Measurements from ENCODE around the gene MED26. TPM values are rescaled to one million over a fixed set of nuclear protein-coding genes. Genes with fewer than 3 reads are reported as not detected.

MED26 gene
- total RNA-seq, 1 experiment from 2014 or later = 8.8 TPM

DNA sequence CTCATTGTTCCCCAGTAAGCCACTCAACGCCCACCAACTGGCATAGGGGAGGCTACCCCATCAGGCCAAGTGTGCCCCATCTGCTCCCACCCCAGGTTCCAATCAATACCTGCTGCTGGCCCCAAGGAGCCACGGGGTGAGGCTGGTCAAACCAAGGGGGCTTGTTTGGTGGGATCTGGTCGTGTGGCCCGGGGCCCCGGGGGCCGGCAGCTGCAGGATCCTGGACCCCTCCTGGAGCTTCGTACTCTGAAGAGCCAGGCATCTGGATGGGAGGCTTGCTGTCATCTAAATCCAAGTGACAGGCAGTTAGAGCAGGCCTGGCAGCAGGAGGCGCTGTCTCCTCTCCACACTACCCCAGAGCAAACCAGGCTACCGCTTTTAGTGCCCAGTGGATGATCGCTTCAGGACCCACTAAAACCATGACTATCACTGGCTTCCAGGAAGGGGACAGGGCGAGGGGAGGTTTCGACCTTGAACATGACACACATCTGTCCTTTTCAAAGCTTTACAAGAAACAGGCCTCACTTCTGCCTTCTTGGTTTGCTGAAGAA, 100.0 kb downstream of the MED26 start:
- intact Hi-C loops (cut with micrococcal nuclease; ENCODE audit: unreplicated experiment) = no loop called here

GRCh38 chr19:16527334-16527935, 100.6 kb downstream of the MED26 start:
- Histone ChIP-seq H3K27ac (ENCODE audit: low read length) (no peak overlapping the region), H3K4me1 (ENCODE audit: control insufficient read depth, insufficient read depth, low read length) (no peaks in the 10 kb centered on the region), H3K27me3 (ENCODE audit: control insufficient read depth, insufficient read depth, low read length) (no peaks in the 10 kb centered on the region), H3K9me3 (ENCODE audit: control insufficient read depth, insufficient read depth, low read depth, low read length) (no peaks in the 10 kb centered on the region), H3K4me3 (ENCODE audit: low read depth in 2 of 2, low read length in 2 of 2) (no peak overlapping the region), H3K36me3 (ENCODE audit: control insufficient read depth, insufficient read depth, low read length) (peaks cover 3% of the 10 kb centered on the region; the same call in 1 of the 2 replicates)
- no peak for ATAC-seq
- no TSS peak for BruUV-seq (replicated peaks)
- TF ChIP-seq, protein P1, sequence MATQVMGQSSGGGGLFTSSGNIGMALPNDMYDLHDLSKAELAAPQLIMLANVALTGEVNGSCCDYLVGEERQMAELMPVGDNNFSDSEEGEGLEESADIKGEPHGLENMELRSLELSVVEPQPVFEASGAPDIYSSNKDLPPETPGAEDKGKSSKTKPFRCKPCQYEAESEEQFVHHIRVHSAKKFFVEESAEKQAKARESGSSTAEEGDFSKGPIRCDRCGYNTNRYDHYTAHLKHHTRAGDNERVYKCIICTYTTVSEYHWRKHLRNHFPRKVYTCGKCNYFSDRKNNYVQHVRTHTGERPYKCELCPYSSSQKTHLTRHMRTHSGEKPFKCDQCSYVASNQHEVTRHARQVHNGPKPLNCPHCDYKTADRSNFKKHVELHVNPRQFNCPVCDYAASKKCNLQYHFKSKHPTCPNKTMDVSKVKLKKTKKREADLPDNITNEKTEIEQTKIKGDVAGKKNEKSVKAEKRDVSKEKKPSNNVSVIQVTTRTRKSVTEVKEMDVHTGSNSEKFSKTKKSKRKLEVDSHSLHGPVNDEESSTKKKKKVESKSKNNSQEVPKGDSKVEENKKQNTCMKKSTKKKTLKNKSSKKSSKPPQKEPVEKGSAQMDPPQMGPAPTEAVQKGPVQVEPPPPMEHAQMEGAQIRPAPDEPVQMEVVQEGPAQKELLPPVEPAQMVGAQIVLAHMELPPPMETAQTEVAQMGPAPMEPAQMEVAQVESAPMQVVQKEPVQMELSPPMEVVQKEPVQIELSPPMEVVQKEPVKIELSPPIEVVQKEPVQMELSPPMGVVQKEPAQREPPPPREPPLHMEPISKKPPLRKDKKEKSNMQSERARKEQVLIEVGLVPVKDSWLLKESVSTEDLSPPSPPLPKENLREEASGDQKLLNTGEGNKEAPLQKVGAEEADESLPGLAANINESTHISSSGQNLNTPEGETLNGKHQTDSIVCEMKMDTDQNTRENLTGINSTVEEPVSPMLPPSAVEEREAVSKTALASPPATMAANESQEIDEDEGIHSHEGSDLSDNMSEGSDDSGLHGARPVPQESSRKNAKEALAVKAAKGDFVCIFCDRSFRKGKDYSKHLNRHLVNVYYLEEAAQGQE (IDR thresholded peaks at IDR 0.05; ENCODE audit: insufficient read depth in 1 of 2, low read depth in 2 of 2, low read length in 1 of 2) = no peak
- no peak for TF ChIP-seq SIN3A (IDR thresholded peaks at IDR 0.05; ENCODE audit: borderline replicate concordance, insufficient read depth, low read depth, low read length)
- TF ChIP-seq POLR2AphosphoS5 (IDR thresholded peaks at IDR 0.05; ENCODE audit: low read depth, low read length) = no peak
- no peak for TF ChIP-seq CTCF (IDR thresholded peaks at IDR 0.05)
- TF ChIP-seq TCF7L2 (IDR thresholded peaks at IDR 0.05; ENCODE audit: low read depth, low read length) = no peak
- DNase-seq (ENCODE audit: low read depth, low spot score) = no peak
- intact Hi-C loops (cut with micrococcal nuclease; ENCODE audit: unreplicated experiment) (no loop called here), in situ Hi-C loops (cut with HindIII; ENCODE audit: low pct_unique_long_range_greater_than_20kb, low sequenced_read_pairs) (no loop called here)
- ChIA-PET POLR2A (no interaction called here), CTCF (no interaction called here)

More for the DNA sequence above, 100.0 kb downstream of the MED26 start:
- BruUV-seq (replicated peaks) = TSS peak; percentile 55
- no peaks in the 10 kb centered on the region for H3K9me3 ChIP-seq (ENCODE audit: control insufficient read depth, insufficient read depth, low read depth, low read length)
- H3K27me3 ChIP-seq (ENCODE audit: control insufficient read depth, insufficient read depth, low read length) = no peaks in the 10 kb centered on the region
- in situ Hi-C loops (cut with HindIII; ENCODE audit: low pct_unique_long_range_greater_than_20kb, low sequenced_read_pairs) = no loop called here
- no peak for ATAC-seq
- no peaks in the 10 kb centered on the region for H3K4me1 ChIP-seq (ENCODE audit: control insufficient read depth, insufficient read depth, low read length)
- ChIA-PET POLR2A (no interaction called here), CTCF (no interaction called here)
- DNase-seq (ENCODE audit: low read depth, low spot score) = no peak
- no peak for TF ChIP-seq POLR2AphosphoS5 (IDR thresholded peaks at IDR 0.05; ENCODE audit: low read depth, low read length)
- TF ChIP-seq, protein P1 (IDR thresholded peaks at IDR 0.05; ENCODE audit: insufficient read depth in 1 of 2, low read depth in 2 of 2, low read length in 1 of 2) = no peak
- TF ChIP-seq TCF7L2 (IDR thresholded peaks at IDR 0.05; ENCODE audit: low read depth, low read length) = no peak
- TF ChIP-seq SIN3A (IDR thresholded peaks at IDR 0.05; ENCODE audit: borderline replicate concordance, insufficient read depth, low read depth, low read length) = no peak
- no peak; the same call in 1 of the 2 replicates for TF ChIP-seq CTCF (IDR thresholded peaks at IDR 0.05)
- H3K27ac ChIP-seq (ENCODE audit: low read length) = no peak overlapping the region
- H3K36me3 ChIP-seq (ENCODE audit: control insufficient read depth, insufficient read depth, low read length) = peaks cover 3% of the 10 kb centered on the region; the same call in 1 of the 2 replicates
- H3K4me3 ChIP-seq (ENCODE audit: low read depth in 2 of 2, low read length in 2 of 2) = no peak overlapping the region

Measured in Panc1 (cell line).